Ovary (tissue), 9 donors: ENCODE measurements around the gene CELF2. TPM values are rescaled to one million over a fixed set of nuclear protein-coding genes. Genes with fewer than 3 reads are reported as not detected.

Experiments
- DNase-seq, 5 donors: peaks; one replicate each; pipeline ENCODE4 v3.0.0-alpha.2; 2019 to 2020
- H3K27ac ChIP-seq, 2 donors: fragments of 200-600 bp; one replicate each; pipeline versions ENCODE4 v1.5.1 to v1.8.0; 2019 to 2022
- H3K27me3 ChIP-seq: fragments of 200-600 bp; one replicate; pipeline ENCODE4 v1.8.0; 2022
- H3K36me3 ChIP-seq: fragments of 200-600 bp; sonication (generic); one replicate; pipeline ENCODE4 v1.5.1; 2019
- H3K4me1 ChIP-seq: one replicate; pipeline ENCODE4 v1.8.1; 2013; ENCODE audit warnings: mild to moderate bottlenecking, moderate library complexity; ENCODE audit not compliant: insufficient read depth
- H3K4me3 ChIP-seq: fragments of 200-600 bp; sonication (generic); one replicate; pipeline ENCODE4 v1.5.1; 2017
- H3K9me3 ChIP-seq, 2 donors: fragments of 200-600 bp in 1 of 2; sonication (generic) in 1 of 2; one replicate each; pipeline versions ENCODE4 v1.5.1 to v1.8.1; 2013 to 2019; ENCODE audit warnings: mild to moderate bottlenecking in 1 of 2, moderate library complexity in 1 of 2
- EP300 ChIP-seq: sonication (generic); formaldehyde crosslinking; IDR thresholded peaks from one replicate; pipeline ENCODE4 v1.6.1; 2017; ENCODE audit warnings: antibody characterized with exemption
- POLR2A ChIP-seq: fragments of 450-650 bp; IDR thresholded peaks from one replicate; pipeline ENCODE4 v1.6.1; 2017; ENCODE audit warnings: antibody characterized with exemption, mild to moderate bottlenecking, moderate library complexity
- WGBS, 3 donors: extraction: QIAGEN DNeasy Blood & Tissue Kit in 1 of 3; methylation state at CpG; one replicate each; pipeline versions ENCODE4 v1.1.5 to v1.1.7; 2013 to 2017; 5-methylcytosine and 5-hydroxymethylcytosine counted together
- intact Hi-C, 4 donors: fragments of 100-400 bp; cut with DNase I; formaldehyde crosslinking; loops; one replicate each; pipeline versions ENCODE4 v1.11.0 to v1.15.1; 2022 to 2023
- polyA plus RNA-seq, 2 donors: library from polyadenylated mRNA; stranded (reverse); fragments of 200-250 nt in 1 of 2; fragments of 350-450 nt in 1 of 2; fragmentation: Illumina TruSeq in 1 of 2; extraction: RNeasy Lipid Tissue Mini Kit (QIAGEN cat#74804) in 1 of 2; gene quantifications; one replicate each; pipeline ENCODE4 v1.2.3, GENCODE V29; 2013 to 2014
- total RNA-seq, 7 donors: library from RNA; depleted of rRNA in 2 of 7; stranded (reverse); fragments of >200 nt in 2 of 7; fragmentation: NEBNext Ultra II Directional in 3 of 7; extraction: Animal tissue kit (Norgen Biotek cat#: 25700) in 3 of 7; gene quantifications; one replicate each; pipeline versions ENCODE4 v1.1.0 to v1.2.4, GENCODE V29; 2016 to 2023
- TF ChIP-seq, protein P1 (sequence below), 3 donors: fragments of 450-650 bp in 2 of 3; fragments of 200-600 bp in 1 of 3; IDR thresholded peaks; one replicate each; pipeline versions ENCODE4 v1.5.1 to v1.8.0; 2016 to 2022; ENCODE audit warnings: antibody characterized with exemption in 3 of 3, mild to moderate bottlenecking in 1 of 3
- donor health status: DM: no; HTN: no; CAD: no; lungs with moderate emphysema.
- donor health status: DM: no; HTN: no; CAD: no.
- donor health status: Bipolar disorder and iron deficiency.
- donor health status: DM: yes; HTN: yes; CAD: no.
- donor health status: DM: no; HTN: no; CAD: no.
- donor health status: DM: yes; HTN: yes; CAD: no.

CELF2 gene
- total and polyA plus RNA-seq, 9 donors = 38.8 to 107 (median 69.0) TPM

DNA sequence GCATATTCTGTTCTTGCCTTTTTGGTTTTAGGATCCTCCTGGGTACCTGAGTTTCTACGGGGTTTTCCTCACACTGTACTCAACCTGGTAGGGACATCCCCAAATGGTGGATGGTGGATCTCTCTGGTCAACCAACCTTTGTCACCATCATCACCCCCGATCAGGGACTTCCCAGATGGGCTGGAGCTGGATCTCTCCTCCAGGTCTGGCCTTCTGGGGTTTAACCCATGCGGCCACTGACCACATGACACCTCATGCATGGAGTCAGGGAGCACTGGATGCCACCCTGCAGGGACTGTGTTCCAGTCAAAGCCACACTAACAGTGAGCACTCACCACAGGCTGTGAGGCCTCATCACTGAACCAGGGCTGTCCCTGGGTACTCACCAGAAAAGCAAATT, 80.0 kb downstream of the CELF2 start:
- TF ChIP-seq EP300 (no peak), POLR2A (no peak)
- TF ChIP-seq, protein P1, sequence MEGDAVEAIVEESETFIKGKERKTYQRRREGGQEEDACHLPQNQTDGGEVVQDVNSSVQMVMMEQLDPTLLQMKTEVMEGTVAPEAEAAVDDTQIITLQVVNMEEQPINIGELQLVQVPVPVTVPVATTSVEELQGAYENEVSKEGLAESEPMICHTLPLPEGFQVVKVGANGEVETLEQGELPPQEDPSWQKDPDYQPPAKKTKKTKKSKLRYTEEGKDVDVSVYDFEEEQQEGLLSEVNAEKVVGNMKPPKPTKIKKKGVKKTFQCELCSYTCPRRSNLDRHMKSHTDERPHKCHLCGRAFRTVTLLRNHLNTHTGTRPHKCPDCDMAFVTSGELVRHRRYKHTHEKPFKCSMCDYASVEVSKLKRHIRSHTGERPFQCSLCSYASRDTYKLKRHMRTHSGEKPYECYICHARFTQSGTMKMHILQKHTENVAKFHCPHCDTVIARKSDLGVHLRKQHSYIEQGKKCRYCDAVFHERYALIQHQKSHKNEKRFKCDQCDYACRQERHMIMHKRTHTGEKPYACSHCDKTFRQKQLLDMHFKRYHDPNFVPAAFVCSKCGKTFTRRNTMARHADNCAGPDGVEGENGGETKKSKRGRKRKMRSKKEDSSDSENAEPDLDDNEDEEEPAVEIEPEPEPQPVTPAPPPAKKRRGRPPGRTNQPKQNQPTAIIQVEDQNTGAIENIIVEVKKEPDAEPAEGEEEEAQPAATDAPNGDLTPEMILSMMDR (IDR thresholded peaks at IDR 0.05) = no peak
- intact Hi-C loops = no loop called here
- no peaks in the 10 kb centered on the region for H3K27me3 ChIP-seq
- no peaks in the 10 kb centered on the region for H3K36me3 ChIP-seq
- peak overlapping the region in 1 of 2 donors; percentile 63 for H3K27ac ChIP-seq
- H3K9me3 ChIP-seq = no peaks in the 10 kb centered on the region
- 94 to 100% (median 96%) methylated on average over 3 of the region's 3 CpGs for WGBS, 3 donors
- no peak for DNase-seq
- peaks cover 13% of the 10 kb centered on the region for H3K4me1 ChIP-seq
- no peak overlapping the region for H3K4me3 ChIP-seq

DNA sequence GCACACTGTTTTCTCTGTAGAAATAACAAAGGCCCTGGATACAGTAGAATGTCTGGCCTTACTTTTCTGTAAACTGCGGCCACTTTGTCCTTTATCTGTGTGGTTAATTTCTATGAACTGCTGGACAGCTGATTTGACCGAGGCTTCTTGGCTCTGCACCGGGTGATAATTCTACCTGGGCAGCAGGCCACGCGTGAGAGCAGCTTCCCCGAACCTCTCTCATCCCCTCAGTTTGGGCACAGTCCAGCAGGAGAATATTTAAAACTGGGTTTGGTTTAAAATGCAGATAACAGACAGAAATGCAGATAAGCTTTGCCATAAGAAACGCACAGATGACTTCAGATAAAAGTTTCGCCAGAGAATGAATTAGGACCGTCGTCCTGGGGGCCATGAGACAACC, 81.0 kb downstream of the CELF2 start:
- Histone ChIP-seq H3K27me3 (no peaks in the 10 kb centered on the region), H3K4me1 (peaks cover 13% of the 10 kb centered on the region), H3K4me3 (no peak overlapping the region), H3K27ac (peak overlapping the region in 1 of 2 donors; percentile 63), H3K9me3 (no peaks in the 10 kb centered on the region), H3K36me3 (no peaks in the 10 kb centered on the region)
- WGBS, 3 donors = 13 to 38% (median 33%) methylated on average over 10 of the region's 10 CpGs
- DNase-seq = peak in 3 of 5 donors; percentile 15 to 44 (median 39)
- TF ChIP-seq EP300 (no peak), POLR2A (no peak)
- TF ChIP-seq, protein P1 (IDR thresholded peaks at IDR 0.05) = no peak
- intact Hi-C loops = no loop called here

DNA sequence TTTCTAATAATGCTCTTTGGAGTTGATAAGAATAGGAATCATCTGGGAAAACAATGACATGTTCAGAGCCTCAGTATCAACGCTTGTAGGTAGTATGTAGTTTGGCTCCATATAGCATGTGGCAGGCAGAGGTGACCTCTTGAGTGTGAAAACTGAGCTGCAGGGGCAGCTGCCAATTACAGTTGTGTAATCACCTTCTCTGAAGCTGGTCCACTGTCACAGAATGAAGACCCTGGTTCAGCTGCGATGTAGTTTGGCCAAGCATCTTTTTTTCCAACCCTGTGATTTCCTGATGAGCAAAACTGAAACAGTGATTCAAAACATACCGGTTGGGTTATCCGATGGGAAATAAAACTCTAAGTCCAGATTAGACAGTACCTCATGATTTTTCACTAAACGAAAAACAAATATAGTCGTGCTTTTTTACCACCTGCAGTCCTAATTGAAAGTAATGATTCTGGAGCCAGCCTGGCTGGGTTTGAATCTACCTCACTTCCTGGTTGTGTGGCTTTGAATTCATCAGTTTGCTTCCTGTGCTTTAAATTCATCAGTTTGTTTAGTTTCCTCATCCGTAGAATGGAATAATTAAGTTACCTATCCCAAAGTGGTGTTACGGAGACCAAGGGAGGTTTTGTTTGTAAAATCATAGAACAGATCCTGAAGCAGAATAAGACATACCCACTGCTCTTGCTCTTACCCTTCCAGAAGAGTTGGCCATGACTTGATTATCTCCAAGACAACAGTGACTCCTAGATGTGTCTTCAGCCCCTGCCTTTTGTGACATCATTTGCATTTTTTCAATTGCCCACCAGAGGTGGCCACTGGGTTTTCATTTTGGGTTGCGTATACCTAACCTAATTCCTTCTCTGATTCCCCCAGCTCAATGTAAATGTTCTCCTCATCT, 87.4 kb downstream of the CELF2 start:
- intact Hi-C loops = no loop called here
- H3K4me3 ChIP-seq = no peak overlapping the region
- no peak for DNase-seq
- 92 to 96% (median 93%) methylated on average over 9 of the region's 9 CpGs for WGBS, 3 donors
- no peaks in the 10 kb centered on the region for H3K9me3 ChIP-seq
- peaks cover 2% of the 10 kb centered on the region for H3K4me1 ChIP-seq
- TF ChIP-seq, protein P1 (IDR thresholded peaks at IDR 0.05) = no peak
- no peak for TF ChIP-seq EP300
- H3K27me3 ChIP-seq = no peaks in the 10 kb centered on the region
- no peak overlapping the region for H3K27ac ChIP-seq
- no peaks in the 10 kb centered on the region for H3K36me3 ChIP-seq

DNA sequence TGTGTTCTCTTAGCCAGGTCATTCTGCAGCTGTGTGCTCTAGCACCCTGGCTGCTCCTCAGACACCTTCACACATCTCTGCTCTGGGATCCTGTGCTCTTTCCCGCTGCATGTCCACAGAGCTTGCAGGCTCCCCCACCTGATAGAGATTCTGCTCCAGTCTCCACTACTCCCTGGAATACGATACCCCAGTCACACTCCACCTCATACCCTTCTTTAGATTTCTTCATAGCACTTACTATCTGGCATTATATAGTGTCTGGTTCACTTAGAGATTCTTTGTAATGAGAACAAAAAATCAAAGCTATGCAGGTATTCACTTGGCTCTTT, 88.0 kb downstream of the CELF2 start:
- 94 to 100% (median 95%) methylated on average over 2 of the region's 2 CpGs for WGBS, 3 donors
- H3K27ac ChIP-seq = no peak overlapping the region

More for the DNA sequence above, 88.0 kb downstream of the CELF2 start:
- H3K36me3 ChIP-seq = no peaks in the 10 kb centered on the region
- intact Hi-C loops = no loop called here
- no peaks in the 10 kb centered on the region for H3K27me3 ChIP-seq
- no peak overlapping the region for H3K4me3 ChIP-seq
- TF ChIP-seq, protein P1 (IDR thresholded peaks at IDR 0.05) = no peak
- TF ChIP-seq EP300 (no peak), POLR2A (no peak)
- H3K4me1 ChIP-seq = peaks cover 4% of the 10 kb centered on the region
- no peak for DNase-seq
- H3K9me3 ChIP-seq = no peaks in the 10 kb centered on the region
